Forelimb muscle (tissue), 1 donor: ENCODE measurements around the gene MMP13. TPM values are rescaled to one million over a fixed set of nuclear protein-coding genes. Genes with fewer than 3 reads are reported as not detected.
A peak's percentile ranks its signal among the peaks of the same experiment; 100 is the strongest.
"Not testable (repeated sequence)": the region's sequence is repeated elsewhere in the genome, so short reads cannot be mapped to it uniquely, and the experiment has no call there.

Source experiments
- DNase-seq: peaks from one replicate; pipeline ENCODE4 v3.0.0-alpha.2; 2013; ENCODE audit warnings: low read depth
- polyA plus RNA-seq: library from polyadenylated mRNA; unstranded; fragments of 120-200 nt; gene quantifications from one replicate; pipeline ENCODE4 v1.2.1, GENCODE V29; 2013; ENCODE audit not compliant: insufficient read length

MMP13 gene
- polyA plus RNA-seq: 0.10 TPM

DNA sequence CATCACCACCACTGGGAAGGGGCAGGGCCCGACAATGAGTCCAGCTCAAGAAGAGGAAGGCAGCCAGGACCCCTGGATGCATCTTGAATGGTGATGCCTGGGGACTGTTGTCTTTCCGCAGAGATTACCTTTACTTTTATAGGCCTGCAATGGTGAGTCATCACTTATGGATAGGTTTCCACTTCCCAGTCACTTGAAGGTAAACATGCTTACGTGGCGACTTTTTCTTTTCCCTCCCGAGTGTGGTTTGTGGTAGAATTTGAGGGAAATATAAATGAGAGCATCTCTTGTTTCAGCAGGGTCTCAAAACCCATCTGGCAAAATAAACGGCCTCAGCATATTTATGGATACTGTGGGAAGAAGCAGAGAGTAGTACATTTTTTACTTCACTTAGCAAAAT lies at the start of gene MMP13:
TSS of gene MMP13 (minus strand) at position 109 of the 400 bp plus-strand sequence. CDS start at position 82, 27 bp downstream.
- no peak for DNase-seq

DNA sequence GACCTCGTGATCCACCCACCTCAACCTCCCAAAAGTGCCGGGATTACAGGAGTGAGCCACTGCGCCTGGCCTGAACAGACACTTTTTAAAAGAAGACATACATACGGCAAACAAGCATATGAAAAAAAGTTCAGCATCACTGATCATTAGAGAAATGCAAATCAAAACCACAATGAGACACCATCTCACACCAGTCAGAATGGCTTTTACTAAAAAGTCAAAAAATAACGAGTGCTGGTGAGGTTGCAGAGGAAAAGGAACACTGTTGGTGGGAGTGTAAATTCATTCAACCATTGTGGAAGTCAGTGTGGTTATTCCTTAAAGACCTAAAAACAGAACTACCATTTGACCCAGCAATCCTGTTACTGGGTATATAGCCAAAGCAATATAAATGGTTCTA lies 48.7 kb upstream of the MMP13 start:
- not testable (repeated sequence) for DNase-seq

DNA sequence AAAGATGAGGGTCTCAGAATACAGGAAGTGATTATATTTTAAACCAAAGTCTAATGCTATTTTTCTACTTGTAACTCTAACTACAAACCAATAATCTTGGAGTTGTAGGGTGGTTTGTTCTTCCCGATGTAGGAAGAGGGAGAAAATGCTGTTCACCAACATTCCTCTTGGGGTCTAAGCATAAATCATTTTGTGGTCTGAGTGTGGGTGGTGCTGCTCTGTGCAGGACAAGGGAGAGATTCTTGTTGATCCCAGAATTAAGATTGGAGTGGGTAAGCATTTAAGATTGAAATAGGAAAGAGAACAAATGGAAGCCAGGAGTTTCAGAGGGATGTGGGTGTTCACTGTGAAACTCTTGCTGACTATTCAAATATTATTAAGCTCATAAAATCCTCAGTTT lies 38.6 kb upstream of the MMP13 start:
- DNase-seq: no peak

DNA sequence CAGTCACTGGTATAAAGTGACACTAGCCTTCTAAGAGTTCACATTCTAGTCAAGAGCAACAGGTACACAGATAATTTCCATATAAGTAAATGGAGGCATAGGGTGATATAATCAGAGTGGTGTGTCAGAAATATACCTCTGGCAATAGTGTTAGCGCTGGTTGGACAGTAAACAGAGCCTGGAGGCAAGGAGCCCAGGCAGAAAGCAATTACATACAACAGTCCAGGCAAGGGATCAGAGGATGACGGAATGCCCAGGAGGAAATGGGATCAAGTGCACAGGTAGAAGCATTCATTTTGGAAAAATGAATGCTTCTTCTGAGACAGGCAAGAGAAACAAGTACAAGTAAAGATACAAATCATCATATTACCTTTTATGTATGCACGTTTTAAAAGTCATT lies 36.2 kb upstream of the MMP13 start:
- no peak for DNase-seq

DNA sequence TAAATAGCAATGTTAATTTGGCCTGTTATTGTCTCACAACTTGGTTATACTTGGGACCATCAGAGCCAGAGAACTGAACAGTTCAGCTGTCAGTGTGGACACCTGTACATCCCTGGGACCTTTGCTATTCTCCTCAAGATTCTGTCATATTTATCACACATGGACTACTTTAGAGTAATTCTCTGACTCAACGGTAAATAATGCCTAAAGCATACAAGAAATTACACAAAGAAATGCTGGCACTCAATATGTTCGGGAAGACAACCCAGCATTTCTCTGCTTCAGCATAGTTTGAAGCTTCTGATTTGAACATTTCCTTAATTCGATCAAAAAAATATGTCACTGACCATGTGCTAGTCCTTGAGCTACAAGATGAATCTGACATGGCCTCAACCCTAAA lies 34.6 kb upstream of the MMP13 start:
- DNase-seq: no peak

DNA sequence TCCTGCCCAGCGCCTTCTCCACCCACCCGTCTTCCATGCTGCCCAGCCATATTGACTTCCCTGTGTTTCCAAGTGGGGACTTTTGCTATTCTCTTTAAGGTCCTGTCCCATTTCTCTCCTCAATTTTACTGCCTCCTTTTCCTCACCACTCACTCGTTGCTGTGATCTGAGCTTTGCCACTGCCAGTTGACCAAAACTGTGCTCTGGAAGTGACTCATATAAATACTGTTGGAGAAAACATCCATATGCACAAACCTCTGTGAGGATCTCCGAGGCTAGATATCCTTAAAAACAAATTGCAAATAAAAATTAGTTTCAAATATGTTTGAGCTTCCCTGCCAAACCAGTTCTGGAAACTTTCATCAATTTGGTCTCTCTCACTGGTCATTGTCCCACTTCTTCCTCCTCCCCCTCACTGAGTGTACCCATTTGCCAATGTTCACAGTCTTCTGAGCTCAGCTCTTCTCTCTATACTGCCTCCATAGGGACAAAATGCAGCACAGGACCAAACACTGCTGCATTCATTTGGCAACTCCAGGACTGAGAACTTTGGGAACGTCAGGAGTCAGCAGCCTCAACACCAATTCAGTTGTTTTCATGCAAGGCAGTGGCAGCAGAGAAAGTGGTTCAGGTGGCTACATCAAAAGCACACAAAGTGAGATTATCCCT lies 34.0 kb upstream of the MMP13 start:
- DNase-seq: no peak

DNA sequence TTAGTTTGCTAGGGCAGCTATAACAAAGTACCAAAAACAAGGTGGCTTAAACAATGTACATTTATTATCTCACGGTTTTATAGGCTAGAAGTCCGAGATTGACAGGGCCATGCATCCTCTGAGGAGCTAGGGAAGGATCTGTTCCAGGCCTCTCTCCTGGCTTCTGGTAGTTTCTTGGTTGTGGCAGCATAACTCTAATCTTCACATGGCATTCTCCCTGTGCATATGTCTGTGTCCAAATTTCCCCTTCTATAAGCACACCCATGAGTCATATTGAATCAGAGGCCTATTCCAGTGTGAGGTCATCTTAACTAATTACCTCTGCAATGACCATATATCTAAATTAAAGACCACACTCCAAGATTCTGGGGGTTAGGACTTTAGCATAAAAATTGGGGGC lies 31.3 kb upstream of the MMP13 start:
- no peak for DNase-seq

DNA sequence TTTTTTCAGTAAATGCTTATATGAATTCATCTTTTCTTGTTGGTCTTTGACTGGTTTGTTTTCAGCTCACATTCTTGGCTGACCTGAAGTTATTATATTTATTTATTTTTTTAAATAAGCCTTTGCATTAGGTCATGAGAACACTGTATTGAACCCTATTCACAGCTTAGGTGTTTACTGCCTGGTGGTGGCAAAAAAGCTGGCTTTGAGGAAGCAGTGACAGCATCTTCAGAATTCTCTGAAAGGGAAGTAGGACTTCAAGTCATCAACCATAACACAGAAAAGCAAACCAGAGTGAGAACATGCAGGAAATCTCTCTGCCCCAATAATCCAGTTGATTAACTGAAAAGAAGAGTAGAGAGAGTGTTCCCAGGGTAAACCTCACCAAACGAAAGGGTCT lies 30.3 kb upstream of the MMP13 start:
- no peak for DNase-seq

DNA sequence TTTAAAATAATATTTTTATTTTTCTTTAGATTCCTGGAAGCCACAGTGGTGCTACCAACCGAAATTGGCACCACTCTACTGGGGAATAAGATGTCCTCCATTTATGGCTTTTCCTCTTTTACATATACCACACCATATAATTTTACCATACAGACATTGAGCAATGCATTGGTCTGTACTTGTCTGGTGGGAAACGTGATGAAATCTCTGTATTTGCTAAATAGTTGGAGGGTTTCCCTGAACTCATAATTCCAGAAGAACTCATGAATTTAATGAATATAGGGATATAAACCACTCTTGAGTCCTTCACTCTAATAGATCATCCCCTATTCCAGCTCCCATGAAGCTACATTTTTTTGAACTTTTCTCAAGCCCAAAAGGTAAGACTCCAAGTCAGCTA lies 28.0 kb upstream of the MMP13 start:
- DNase-seq: no peak

DNA sequence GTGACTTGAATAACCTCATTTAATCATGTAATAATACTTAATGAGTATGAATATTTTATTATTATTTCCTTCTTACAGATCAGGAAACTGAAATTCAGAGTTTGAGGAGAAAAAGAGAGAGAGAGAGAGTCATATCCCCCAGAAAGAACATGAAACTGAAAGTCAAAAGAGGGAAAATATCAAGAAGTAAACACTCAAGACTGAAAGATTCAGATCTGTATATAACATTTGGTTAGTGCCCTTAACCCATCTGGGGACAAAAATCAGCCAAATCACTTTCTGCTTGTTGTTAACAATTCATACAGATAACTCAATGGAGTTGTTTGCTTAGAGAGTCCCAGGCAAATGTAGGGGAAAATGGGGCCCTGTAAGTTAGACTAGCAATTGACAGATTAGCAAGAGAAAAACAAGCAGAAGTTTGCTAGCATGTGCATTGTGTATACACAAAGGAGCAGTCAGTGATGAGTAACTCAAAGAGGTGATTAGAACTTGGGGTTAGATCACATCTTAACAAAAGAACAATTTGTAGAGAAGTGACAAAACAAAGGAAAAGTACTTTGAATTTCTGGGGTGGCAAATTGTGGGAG lies 25.9 kb upstream of the MMP13 start:
- DNase-seq: no peak

DNA sequence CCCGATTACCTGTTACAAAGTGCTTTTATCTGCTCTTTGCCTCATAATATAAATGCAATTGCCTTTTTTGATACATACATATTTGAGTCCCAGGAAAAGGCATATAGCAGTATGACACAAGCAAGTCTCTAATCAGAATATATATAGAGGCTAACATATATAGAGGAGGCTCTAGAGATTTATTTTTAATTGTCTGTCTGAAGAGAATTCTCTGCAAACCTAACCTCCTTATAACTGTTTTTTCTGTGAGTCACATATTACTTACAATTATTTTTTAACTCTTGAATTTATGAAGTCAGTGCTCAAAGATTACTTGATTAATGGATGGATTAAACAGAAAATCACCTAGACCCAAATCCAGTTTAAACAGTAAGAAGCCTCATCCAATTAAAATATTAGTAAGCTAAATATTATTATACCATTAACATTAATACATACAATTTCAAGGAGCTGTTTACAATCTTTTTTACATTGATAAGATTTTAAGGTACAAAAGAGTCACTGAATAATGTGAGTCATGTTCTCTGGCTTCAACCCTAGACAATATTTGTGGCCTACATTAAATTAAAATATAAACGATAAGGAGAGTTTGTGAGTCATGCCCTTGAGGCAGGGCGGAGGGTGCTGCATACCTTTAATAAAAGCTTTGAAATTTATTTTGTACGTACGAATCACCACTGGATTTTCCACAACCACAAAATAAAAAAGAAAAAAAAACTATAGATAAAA lies 19.2 kb upstream of the MMP13 start:
- DNase-seq: no peak

DNA sequence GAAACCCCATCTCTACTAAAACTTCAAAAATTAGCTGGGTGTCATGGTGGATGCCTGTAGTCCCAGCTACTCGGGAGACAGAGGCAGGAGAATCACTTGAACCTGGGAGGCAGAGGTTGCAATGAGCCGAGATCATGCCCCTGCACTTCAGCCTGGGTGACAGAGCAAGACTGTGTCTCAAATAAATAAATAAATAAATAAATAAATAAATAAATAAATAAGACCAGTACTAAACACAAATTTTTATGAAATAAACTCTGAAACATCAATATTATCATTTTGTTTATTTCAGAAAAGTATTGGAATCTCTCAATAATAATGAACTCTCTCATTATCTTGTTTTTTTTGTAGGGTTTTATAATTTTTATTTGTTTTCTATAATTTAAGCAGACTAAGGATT lies 18.2 kb upstream of the MMP13 start:
- not testable (repeated sequence) for DNase-seq

DNA sequence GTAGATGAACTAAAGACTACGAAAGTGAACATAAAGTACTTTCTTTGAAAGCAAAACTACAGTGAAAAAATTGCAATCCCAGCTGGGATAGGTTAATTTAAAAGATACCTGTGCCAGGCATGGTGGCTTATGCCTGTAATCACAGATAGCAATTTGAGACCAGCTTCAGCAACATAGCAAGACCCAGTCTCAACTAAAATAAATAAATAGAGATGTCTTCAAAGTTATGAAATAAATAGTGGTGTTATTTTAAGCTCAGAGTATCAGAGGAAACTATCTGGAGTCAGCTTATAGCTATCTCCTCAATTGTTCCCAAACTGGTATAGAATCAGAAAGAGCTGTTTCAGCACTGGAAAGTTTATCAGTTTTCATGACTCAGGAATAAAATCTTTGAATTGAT lies 17.3 kb upstream of the MMP13 start:
- no peak for DNase-seq

DNA sequence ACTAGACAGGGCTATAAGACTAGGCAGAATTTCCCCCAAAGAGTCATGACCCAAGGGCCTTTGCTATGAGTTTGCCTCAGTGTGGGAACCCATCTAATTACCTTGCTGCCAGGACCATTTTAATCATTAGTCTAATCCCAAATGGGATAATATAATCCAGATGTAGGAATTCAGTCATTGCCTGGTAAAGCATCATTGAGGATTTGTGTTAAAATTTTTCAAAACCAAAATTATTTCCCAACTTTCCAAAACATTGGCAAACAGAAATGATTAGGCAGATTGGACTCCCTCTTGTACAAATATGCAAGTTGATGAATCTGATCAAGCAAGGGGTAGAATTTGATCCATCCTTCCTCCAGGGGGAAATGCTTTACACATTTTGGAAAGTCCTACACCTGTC lies 16.2 kb upstream of the MMP13 start:
- no peak for DNase-seq

DNA sequence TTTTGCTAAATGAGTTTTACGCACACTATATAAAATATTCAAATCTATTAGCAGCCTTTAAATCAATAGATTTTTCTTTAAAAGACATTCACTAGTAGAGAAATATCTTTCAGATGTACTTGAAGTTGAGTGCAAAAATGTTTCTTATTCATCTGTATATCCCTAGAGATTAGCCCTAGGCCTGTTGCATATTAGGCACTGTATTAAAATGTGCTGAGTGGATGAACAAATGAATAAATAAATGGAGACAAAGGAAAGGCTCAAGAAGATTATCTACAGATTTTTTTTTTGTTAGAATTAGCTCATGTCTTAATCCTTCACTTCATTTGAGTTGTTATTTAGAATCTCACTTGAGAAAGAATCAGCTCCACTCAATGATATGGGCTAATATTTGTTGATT lies 12.0 kb upstream of the MMP13 start:
- DNase-seq: no peak

DNA sequence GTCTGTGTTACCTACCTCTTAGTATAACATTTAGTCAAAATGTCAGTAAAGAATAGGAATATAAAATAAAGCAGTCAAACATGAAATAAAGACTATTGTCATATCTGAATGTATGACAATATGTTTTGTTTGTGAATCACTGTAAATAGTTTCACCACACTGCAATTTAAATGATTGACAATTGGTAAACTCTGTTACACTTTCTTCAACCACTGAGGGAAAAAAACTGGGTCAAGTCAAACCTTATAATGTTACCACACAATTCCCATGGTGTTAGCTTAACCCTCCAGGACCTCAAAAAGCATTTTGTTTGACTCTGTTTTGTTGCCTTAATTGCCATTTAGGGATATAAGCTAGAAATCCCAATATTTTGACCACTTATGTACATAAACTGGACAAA lies 10.5 kb upstream of the MMP13 start:
- DNase-seq: no peak

DNA sequence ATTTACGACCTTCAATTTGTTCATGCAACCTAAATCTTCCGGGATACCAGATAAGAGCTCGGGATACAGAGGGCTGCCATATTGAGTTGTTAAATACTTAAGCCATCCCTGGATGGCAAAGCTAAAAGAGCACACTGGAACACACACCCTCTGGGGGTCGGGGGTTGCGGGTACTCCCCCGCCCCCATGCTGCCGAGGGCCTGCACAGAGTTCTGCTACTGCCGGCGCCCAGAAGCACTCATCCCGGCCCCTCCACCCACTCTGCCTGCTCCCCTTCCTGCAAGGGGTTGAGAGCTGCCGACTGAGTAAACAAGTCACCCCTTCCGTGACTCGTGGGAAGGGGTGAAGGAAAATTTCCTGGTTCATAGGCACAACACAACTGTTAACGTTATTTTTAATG lies 9.3 kb upstream of the MMP13 start:
- DNase-seq: no peak

DNA sequence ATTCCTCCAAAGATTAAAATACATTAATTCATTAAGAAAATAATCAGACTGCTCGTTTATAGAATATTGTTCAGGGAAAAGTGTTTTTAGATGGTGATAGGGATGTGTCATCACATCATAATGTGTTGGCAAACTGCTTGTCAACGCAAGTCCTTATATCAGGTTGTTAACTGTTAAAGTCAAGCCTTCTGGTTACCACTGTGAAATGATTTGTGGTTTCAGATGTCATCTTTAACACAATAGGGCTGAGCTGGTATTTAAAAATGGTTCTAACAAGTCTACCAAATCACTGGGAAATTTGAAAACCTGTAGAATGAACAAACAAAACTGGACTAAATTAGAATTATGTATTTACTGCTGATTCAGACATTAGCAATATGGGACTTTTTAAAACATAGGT lies 2.4 kb upstream of the MMP13 start:
- no peak for DNase-seq

DNA sequence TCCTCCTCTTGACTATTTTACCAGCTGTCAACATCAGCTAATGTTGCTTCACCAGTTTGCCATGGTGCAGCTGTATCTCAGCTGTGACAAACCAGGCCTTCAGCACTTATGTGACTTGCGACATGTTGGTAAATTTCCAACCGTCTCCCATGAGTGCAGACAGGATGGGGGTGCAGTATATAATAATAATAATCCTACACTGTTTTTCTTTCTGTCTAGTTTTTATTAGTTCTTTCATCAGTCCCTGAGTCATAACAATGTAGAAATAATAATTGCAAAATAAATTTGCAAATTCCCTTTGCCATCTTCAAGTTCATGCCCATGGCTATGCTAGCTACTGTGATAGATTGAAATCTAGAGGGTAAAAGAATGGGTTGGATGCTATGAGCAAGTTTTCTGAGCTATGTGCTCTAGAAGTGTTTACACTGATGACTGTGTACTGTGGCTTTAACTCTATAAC lies 4.9 kb downstream of the MMP13 start:
- no peak for DNase-seq

DNA sequence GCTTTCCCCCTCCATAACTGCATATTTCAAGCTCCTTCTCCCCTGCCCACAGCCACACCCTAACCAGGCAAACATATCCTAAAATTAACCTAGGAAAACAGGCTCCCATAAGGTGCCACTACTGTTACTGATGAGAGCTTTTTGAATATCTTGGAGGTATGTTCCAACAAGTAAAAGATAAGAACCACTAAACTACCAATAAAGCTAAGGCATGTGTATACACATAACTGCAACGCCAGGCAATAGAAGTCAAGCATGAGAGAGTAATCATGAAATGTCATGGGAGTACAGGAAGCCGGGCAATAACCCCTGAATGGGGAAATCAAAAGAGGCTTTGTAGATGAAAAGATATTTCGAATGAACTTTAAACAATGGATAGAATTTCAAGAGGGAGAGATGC lies 9.3 kb downstream of the MMP13 start:
- DNase-seq: no peak

DNA sequence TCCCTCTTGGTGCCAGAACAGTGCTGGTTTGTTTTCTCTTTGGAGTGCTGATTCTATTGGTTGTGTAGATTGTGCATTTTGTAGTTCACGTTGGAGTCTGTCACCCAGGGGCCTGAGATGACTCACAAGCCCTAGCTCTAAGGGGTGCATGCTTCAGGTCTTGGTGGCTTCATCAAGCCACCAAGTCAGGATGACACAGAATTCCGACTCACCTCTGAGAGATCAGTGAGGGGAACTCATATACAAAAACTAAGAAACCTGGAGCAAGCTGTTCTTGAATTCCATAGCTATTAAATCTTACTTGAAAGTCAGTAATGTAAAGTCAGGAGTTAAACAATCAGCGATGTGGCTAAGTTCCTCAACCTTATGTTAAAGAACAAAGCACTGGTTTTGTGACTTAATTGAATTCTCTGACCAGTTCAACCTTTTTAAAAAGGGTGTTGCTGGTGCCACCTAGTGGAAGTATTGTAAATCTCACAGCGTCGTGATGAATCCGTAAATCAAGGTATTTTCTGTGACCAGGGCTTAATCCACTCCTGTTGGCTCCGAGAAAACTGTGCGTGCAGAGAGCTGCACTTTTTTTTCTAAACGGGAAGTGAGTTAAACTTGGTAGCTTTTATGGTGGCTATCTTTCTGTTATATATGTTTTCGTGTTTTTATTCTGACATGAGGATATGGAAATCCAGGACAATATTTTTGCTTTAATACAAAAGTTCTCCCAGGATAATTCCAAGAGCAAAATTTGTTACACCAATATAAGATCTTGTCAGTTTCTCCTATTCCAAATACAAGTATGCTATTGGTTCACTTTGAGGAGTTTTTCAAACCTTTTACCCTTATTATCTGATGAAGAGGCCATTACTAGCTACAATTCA lies 14.6 kb downstream of the MMP13 start:
- peak; percentile 34 for DNase-seq

DNA sequence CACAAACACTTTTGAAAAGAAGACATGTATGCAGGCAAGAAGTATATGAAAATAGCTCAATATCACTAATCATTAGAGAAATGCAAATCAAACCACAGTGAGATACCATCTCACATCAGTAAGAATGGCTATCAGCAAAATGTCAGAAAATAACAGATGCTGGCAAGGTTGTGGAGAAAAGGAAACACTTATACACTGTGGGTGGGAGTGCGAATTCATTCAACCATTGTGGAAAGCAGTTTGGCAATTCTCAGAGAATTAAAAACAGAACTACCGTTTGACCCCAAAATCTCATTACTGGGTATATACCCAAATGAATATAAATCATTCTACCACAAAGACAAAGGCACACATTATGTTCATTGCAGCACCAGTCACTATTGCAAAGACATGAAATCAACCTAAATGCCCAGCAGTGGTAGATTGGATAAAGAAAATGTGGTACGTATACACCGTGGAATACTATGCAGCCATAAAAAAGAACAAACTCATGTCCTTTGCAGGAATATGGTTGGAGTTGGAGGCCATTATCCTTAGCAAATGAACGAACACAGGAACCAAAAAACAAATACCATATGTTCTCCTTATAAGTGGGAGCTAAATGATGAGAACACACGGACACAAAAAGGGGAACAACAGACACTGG lies 18.5 kb downstream of the MMP13 start:
- no peak for DNase-seq
